GM06990 (cell line): ENCODE data around the gene MAP3K5.
"Not testable (repeated sequence)": the region's sequence is repeated elsewhere in the genome, so short reads cannot be mapped to it uniquely, and the experiment has no call there.

Experiments used
- DNase-seq: peaks from one replicate; pipeline ENCODE4 v3.0.0-alpha.2; 2011; ENCODE audit not compliant: insufficient read length; ENCODE audit errors: extremely low read depth
- H3K27me3 ChIP-seq: replicated peaks from 2 replicates; pipeline ENCODE4 v1.6.0; 2011; ENCODE audit warnings: low read length; ENCODE audit not compliant: control insufficient read depth, insufficient read depth
- H3K36me3 ChIP-seq: 2 replicates; pipeline ENCODE4 v1.5.1; 2011; ENCODE audit warnings: low read length; ENCODE audit not compliant: control insufficient read depth, insufficient read depth
- H3K4me3 ChIP-seq: replicated peaks from 2 replicates; pipeline ENCODE4 v1.5.1; 2011; ENCODE audit warnings: low read depth, mild to moderate bottlenecking, control low read depth, low read length
- CTCF ChIP-seq: IDR thresholded peaks from 2 replicates; pipeline ENCODE4 v1.5.1; 2011; ENCODE audit warnings: low read length, control low read depth, mild to moderate bottlenecking, inconsistent platforms; ENCODE audit not compliant: insufficient read depth, poor library complexity, severe bottlenecking

MAP3K5 gene

GRCh38 chr6:136716917-136717715, 75.2 kb downstream of the MAP3K5 start:
- TF ChIP-seq CTCF = no peak
- H3K4me3 ChIP-seq = peak overlapping the region; percentile 37
- DNase-seq = peak; percentile 50
- H3K36me3 ChIP-seq = 0 out of 2 replicates have a peak, but pooled peaks cover 1% of the 10 kb centered on the region
- no peaks in the 10 kb centered on the region for H3K27me3 ChIP-seq

DNA sequence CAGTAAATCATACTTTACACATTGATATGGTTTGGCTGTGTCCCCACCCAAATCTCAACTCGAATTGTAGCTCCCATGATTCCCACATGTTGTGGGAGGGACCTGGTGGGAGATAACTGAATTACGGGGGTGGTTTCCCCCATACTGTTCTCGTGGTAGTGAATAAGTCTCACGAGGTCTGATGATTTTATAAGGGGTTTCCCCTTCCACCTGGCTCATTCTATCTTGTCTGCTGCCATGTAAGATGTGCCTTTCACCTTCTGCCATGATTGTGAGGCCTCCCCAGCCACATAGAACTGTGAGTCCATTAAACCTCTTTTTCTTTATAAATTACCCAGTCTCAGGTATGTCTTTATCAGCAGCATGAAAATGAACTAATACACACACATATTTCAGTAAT, 79.6 kb downstream of the MAP3K5 start:
- not testable (repeated sequence) for H3K4me3 ChIP-seq, DNase-seq, H3K27me3 ChIP-seq, H3K36me3 ChIP-seq

DNA sequence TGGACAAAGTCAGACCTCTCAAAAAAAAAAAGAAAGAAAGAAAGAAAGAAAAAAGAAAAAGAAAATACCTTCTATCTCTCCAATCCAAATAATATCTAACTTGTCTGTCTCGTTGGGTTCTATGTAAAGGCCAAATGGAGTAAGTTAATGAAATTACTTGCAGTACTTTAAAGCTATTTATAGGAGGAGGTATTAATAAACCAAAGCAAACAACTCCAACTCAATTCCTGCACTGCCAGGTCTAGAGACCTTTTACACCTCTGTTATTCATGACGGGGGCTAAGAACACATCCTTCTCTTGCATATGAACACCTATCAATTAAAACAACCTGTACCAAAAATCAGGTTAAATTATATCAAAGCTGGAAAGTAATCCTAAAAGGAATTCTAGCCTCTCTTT, 80.6 kb downstream of the MAP3K5 start:
- DNase-seq = no peak
- Histone ChIP-seq H3K36me3 (peaks cover 4% of the 10 kb centered on the region), H3K27me3 (no peaks in the 10 kb centered on the region), H3K4me3 (no peak overlapping the region)
- TF ChIP-seq CTCF = no peak

- no peak for DNase-seq
- H3K36me3 ChIP-seq = peaks cover 5% of the 10 kb centered on the region
- H3K27me3 ChIP-seq = no peaks in the 10 kb centered on the region
- H3K4me3 ChIP-seq = no peak overlapping the region
- no peak for TF ChIP-seq CTCF
Measured at GRCh38 chr6:136710877-136711552, 81.3 kb downstream of the MAP3K5 start.

- no peak for TF ChIP-seq CTCF
- no peaks in the 10 kb centered on the region for H3K27me3 ChIP-seq
- no peak overlapping the region for H3K4me3 ChIP-seq
- H3K36me3 ChIP-seq = peaks cover 5% of the 10 kb centered on the region
- DNase-seq = no peak
Measured at GRCh38 chr6:136709429-136709828, 82.8 kb downstream of the MAP3K5 start.

DNA sequence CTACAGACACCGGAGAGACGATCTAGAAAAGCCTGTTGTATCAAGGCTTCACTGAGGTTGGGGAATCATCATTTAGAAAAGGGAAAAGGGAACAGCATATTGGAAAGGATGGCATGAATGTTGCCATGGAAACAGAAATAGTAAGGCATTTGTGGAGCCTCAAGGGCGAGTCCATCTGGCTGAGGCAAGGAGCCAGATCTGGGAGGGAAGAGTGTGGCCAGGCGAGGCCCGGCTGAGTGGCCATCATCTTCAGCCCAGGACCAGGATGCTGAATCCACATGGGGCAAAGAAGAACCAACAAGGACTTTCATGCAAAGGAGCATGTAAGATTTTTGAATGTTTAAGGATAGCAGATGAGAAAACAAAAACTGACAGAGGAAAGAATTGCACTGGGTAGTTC, 85.8 kb downstream of the MAP3K5 start:
- H3K4me3 ChIP-seq = no peak overlapping the region
- no peaks in the 10 kb centered on the region for H3K27me3 ChIP-seq
- peaks cover 9% of the 10 kb centered on the region for H3K36me3 ChIP-seq
- no peak for DNase-seq
- TF ChIP-seq CTCF = no peak
